OCI-LY3 (cell line): ENCODE data around the gene PMIS2.

Experiments used
- CTCF ChIP-seq: fragments of 200-600, 300-600 bp; sonication (generic); IDR thresholded peaks from 2 replicates; pipeline ENCODE4 v1.5.1; 2014; ENCODE audit warnings: antibody characterized with exemption, low read length, low read depth
- EZH2phosphoT487 ChIP-seq: fragments of 200-600 bp; shearing (Covaris generic); IDR thresholded peaks from 2 replicates; pipeline ENCODE4 v1.6.1; 2018; ENCODE audit warnings: antibody characterized with exemption, mixed run types, low read depth

- no peak for TF ChIP-seq CTCF
- no peak for TF ChIP-seq EZH2phosphoT487
Observed at GRCh38 chr19:35636651-35637050, 50.7 kb downstream of the PMIS2 start.
